Fibroblast of the aortic adventitia (primary cell): Measurements from ENCODE around the gene HSP90B1. TPM values are rescaled to one million over a fixed set of nuclear protein-coding genes. Genes with fewer than 3 reads are reported as not detected.

Experiments
- DNase-seq: peaks from one replicate; pipeline ENCODE4 v3.0.0-alpha.2; 2010; ENCODE audit warnings: low read depth
- H3K4me3 ChIP-seq: 2 replicates; pipeline ENCODE4 v1.5.1; 2011; ENCODE audit warnings: low read depth, mild to moderate bottlenecking, control low read depth, low read length, moderate library complexity
- CTCF ChIP-seq: IDR thresholded peaks from 2 replicates; pipeline ENCODE4 v1.5.1; 2011; ENCODE audit warnings: mild to moderate bottlenecking, low read length, control low read depth, inconsistent platforms; ENCODE audit not compliant: insufficient read depth
- total RNA-seq: library from RNA; depleted of rRNA; stranded (reverse); fragments of >200 nt; gene quantifications from 2 replicates; pipeline ENCODE4 v1.2.3, GENCODE V29; 2012; ENCODE audit warnings: low replicate concordance

The HSP90B1 gene
- total RNA-seq, 1 donor, result 438 TPM

- DNase-seq, result peak; percentile 99
- TF ChIP-seq CTCF, result no peak
- peak within 1 kb of the TSS; percentile 85 for H3K4me3 ChIP-seq
Observed at GRCh38 chr12:103965590-103966504, 35.6 kb downstream of the HSP90B1 start, which contains the start of gene TDG. Gene TDG (plus strand): TSS chr12:103965872. CDS start chr12:103966038, 166 bp downstream.

GRCh38 chr12:103966736-103967135 is 36.5 kb downstream of the HSP90B1 start:
- DNase-seq, result peak; percentile 25
- peak overlapping the region; percentile 85 for H3K4me3 ChIP-seq
- TF ChIP-seq CTCF, result no peak

GRCh38 chr12:103969391-103969790 is 39.2 kb downstream of the HSP90B1 start:
- DNase-seq, result peak; percentile 23
- TF ChIP-seq CTCF, result no peak
- H3K4me3 ChIP-seq, result no peak overlapping the region

GRCh38 chr12:103973909-103974308 is 43.7 kb downstream of the HSP90B1 start:
- no peak for DNase-seq
- no peak overlapping the region for H3K4me3 ChIP-seq
- no peak for TF ChIP-seq CTCF

- no peak overlapping the region for H3K4me3 ChIP-seq
- no peak for TF ChIP-seq CTCF
- DNase-seq, result no peak
Observed at GRCh38 chr12:103975368-103975767, 45.2 kb downstream of the HSP90B1 start.

GRCh38 chr12:103978384-103978982 is 48.3 kb downstream of the HSP90B1 start:
- DNase-seq, result no peak
- no peak for TF ChIP-seq CTCF
- H3K4me3 ChIP-seq, result no peak overlapping the region
